GM12874 (cell line): ENCODE measurements around the gene ARHGAP6.

Experiments
- CTCF ChIP-seq: IDR thresholded peaks from 2 replicates; pipeline ENCODE4 v1.5.1; 2011; ENCODE audit warnings: low read depth, mild to moderate bottlenecking, control low read depth, low read length, moderate library complexity; ENCODE audit not compliant: insufficient read depth

ARHGAP6 gene

GRCh38 chrX:11504234-11504633 is 161.5 kb downstream of the ARHGAP6 start:
- TF ChIP-seq CTCF, result no peak

- no peak for TF ChIP-seq CTCF
These were observed 166.4 kb downstream of the ARHGAP6 start for GRCh38 chrX:11499076-11500044.

GRCh38 chrX:11484290-11484689 is 181.4 kb downstream of the ARHGAP6 start:
- no peak for TF ChIP-seq CTCF

GRCh38 chrX:11481035-11481434 is 184.7 kb downstream of the ARHGAP6 start:
- TF ChIP-seq CTCF, result no peak

GRCh38 chrX:11480626-11481025 is 185.1 kb downstream of the ARHGAP6 start:
- TF ChIP-seq CTCF, result no peak

- no peak for TF ChIP-seq CTCF
These were observed 186.8 kb downstream of the ARHGAP6 start for GRCh38 chrX:11478911-11479310.

- TF ChIP-seq CTCF, result no peak
These were observed 187.7 kb downstream of the ARHGAP6 start for GRCh38 chrX:11478026-11478425.
